HEK293 (cell line): ENCODE measurements around the gene CFAP58.

Experiments
- ELK4 ChIP-seq: IDR thresholded peaks from 2 replicates; pipeline ENCODE4 v1.6.1; 2011; ENCODE audit warnings: mild to moderate bottlenecking, low read depth, low read length, borderline replicate concordance
- MZF1 ChIP-seq: fragments of 450-650 bp; formaldehyde crosslinking; IDR thresholded peaks from 2 replicates; pipeline ENCODE4 v1.5.1; 2017; ENCODE audit warnings: missing biosample characterization, missing genetic modification characterization, borderline replicate concordance
- PRDM10 ChIP-seq: fragments of 450-650 bp; formaldehyde crosslinking; IDR thresholded peaks from 2 replicates; pipeline ENCODE4 v1.5.1; 2016; ENCODE audit warnings: missing biosample characterization, missing genetic modification characterization
- TCF7L2 ChIP-seq: IDR thresholded peaks from 2 replicates; pipeline ENCODE4 v1.6.1; 2011; ENCODE audit warnings: low read depth, mild to moderate bottlenecking, inconsistent platforms, low read length, moderate library complexity, borderline replicate concordance
- TRIM28 ChIP-seq: IDR thresholded peaks from 2 replicates; pipeline ENCODE4 v1.6.1; 2011; ENCODE audit warnings: low read length, control low read depth, borderline replicate concordance
- YY1 ChIP-seq: fragments of 450-650 bp; formaldehyde crosslinking; IDR thresholded peaks from 2 replicates; pipeline ENCODE4 v1.5.1; 2018; ENCODE audit warnings: missing biosample characterization, missing genetic modification characterization
- ZNF112 ChIP-seq: fragments of 450-650 bp; formaldehyde crosslinking; IDR thresholded peaks from 2 replicates; pipeline ENCODE4 v1.5.0; 2017; ENCODE audit warnings: missing biosample characterization, missing genetic modification characterization
- ZNF146 ChIP-seq: fragments of 450-650 bp; formaldehyde crosslinking; IDR thresholded peaks from 2 replicates; pipeline ENCODE4 v1.5.1; 2016; ENCODE audit warnings: missing biosample characterization, missing genetic modification characterization
- ZNF221 ChIP-seq: fragments of 450-650 bp; formaldehyde crosslinking; IDR thresholded peaks from 2 replicates; pipeline ENCODE4 v1.5.1; 2017; ENCODE audit warnings: missing biosample characterization, missing genetic modification characterization, borderline replicate concordance
- ZNF24 ChIP-seq: fragments of 450-650 bp; formaldehyde crosslinking; IDR thresholded peaks from 2 replicates; pipeline ENCODE4 v1.5.1; 2016; ENCODE audit warnings: missing biosample characterization, missing genetic modification characterization
- TF ChIP-seq, protein P1 (sequence below): fragments of 450-650 bp; IDR thresholded peaks from 2 replicates; pipeline ENCODE4 v1.5.1; 2018; ENCODE audit warnings: missing biosample characterization, mild to moderate bottlenecking, missing genetic modification characterization
- TF ChIP-seq, protein P2 (sequence below): fragments of 450-650 bp; formaldehyde crosslinking; IDR thresholded peaks from 2 replicates; pipeline ENCODE4 v1.5.1; 2016; ENCODE audit warnings: missing biosample characterization, missing genetic modification characterization
- TF ChIP-seq, protein P3 (sequence below): fragments of 450-650 bp; formaldehyde crosslinking; IDR thresholded peaks from 2 replicates; pipeline ENCODE4 v1.5.1; 2016; ENCODE audit warnings: missing biosample characterization, missing genetic modification characterization
- TF ChIP-seq, protein P4 (sequence below): fragments of 450-650 bp; formaldehyde crosslinking; IDR thresholded peaks from 2 replicates; pipeline ENCODE4 v1.5.1; 2017; ENCODE audit warnings: missing biosample characterization, missing genetic modification characterization

- TF ChIP-seq, protein P1, sequence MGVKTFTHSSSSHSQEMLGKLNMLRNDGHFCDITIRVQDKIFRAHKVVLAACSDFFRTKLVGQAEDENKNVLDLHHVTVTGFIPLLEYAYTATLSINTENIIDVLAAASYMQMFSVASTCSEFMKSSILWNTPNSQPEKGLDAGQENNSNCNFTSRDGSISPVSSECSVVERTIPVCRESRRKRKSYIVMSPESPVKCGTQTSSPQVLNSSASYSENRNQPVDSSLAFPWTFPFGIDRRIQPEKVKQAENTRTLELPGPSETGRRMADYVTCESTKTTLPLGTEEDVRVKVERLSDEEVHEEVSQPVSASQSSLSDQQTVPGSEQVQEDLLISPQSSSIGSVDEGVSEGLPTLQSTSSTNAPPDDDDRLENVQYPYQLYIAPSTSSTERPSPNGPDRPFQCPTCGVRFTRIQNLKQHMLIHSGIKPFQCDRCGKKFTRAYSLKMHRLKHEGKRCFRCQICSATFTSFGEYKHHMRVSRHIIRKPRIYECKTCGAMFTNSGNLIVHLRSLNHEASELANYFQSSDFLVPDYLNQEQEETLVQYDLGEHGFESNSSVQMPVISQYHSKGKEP = no peak
- TF ChIP-seq ZNF112 (tag by site-specific recombination) = no peak
- no peak for TF ChIP-seq ELK4
- TF ChIP-seq, protein P2, sequence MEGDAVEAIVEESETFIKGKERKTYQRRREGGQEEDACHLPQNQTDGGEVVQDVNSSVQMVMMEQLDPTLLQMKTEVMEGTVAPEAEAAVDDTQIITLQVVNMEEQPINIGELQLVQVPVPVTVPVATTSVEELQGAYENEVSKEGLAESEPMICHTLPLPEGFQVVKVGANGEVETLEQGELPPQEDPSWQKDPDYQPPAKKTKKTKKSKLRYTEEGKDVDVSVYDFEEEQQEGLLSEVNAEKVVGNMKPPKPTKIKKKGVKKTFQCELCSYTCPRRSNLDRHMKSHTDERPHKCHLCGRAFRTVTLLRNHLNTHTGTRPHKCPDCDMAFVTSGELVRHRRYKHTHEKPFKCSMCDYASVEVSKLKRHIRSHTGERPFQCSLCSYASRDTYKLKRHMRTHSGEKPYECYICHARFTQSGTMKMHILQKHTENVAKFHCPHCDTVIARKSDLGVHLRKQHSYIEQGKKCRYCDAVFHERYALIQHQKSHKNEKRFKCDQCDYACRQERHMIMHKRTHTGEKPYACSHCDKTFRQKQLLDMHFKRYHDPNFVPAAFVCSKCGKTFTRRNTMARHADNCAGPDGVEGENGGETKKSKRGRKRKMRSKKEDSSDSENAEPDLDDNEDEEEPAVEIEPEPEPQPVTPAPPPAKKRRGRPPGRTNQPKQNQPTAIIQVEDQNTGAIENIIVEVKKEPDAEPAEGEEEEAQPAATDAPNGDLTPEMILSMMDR (tag by site-specific recombination) = no peak
- TF ChIP-seq ZNF221 = no peak
- no peak for TF ChIP-seq PRDM10 (tag by site-specific recombination)
- TF ChIP-seq, protein P3, sequence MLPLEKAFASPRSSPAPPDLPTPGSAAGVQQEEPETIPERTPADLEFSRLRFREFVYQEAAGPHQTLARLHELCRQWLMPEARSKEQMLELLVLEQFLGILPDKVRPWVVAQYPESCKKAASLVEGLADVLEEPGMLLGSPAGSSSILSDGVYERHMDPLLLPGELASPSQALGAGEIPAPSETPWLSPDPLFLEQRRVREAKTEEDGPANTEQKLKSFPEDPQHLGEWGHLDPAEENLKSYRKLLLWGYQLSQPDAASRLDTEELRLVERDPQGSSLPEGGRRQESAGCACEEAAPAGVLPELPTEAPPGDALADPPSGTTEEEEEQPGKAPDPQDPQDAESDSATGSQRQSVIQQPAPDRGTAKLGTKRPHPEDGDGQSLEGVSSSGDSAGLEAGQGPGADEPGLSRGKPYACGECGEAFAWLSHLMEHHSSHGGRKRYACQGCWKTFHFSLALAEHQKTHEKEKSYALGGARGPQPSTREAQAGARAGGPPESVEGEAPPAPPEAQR (tag by site-specific recombination) = no peak
- no peak for TF ChIP-seq ZNF24 (tag by site-specific recombination)
- TF ChIP-seq MZF1 = no peak
- no peak for TF ChIP-seq ZNF146 (tag by site-specific recombination)
- no peak for TF ChIP-seq YY1 (tag by site-specific recombination)
- no peak for TF ChIP-seq TCF7L2
- TF ChIP-seq, protein P4, sequence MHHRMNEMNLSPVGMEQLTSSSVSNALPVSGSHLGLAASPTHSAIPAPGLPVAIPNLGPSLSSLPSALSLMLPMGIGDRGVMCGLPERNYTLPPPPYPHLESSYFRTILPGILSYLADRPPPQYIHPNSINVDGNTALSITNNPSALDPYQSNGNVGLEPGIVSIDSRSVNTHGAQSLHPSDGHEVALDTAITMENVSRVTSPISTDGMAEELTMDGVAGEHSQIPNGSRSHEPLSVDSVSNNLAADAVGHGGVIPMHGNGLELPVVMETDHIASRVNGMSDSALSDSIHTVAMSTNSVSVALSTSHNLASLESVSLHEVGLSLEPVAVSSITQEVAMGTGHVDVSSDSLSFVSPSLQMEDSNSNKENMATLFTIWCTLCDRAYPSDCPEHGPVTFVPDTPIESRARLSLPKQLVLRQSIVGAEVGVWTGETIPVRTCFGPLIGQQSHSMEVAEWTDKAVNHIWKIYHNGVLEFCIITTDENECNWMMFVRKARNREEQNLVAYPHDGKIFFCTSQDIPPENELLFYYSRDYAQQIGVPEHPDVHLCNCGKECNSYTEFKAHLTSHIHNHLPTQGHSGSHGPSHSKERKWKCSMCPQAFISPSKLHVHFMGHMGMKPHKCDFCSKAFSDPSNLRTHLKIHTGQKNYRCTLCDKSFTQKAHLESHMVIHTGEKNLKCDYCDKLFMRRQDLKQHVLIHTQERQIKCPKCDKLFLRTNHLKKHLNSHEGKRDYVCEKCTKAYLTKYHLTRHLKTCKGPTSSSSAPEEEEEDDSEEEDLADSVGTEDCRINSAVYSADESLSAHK (tag by site-specific recombination) = no peak
- no peak for TF ChIP-seq TRIM28
Measured at GRCh38 chr10:104334965-104335650, 18.5 kb upstream of the CFAP58 start.
